Ishikawa (cell line): ENCODE measurements around the gene CDCA3.

Source experiments
- CEBPB ChIP-seq: IDR thresholded peaks from 2 replicates; pipeline ENCODE4 v1.6.1; 2012
- CREB1 ChIP-seq: IDR thresholded peaks from 2 replicates; pipeline ENCODE4 v1.6.1; 2012; ENCODE audit warnings: low read depth
- EGR1 ChIP-seq: IDR thresholded peaks from 2 replicates; pipeline ENCODE4 v1.6.1; 2012
- EP300 ChIP-seq: IDR thresholded peaks from 2 replicates; pipeline ENCODE4 v1.6.1; 2012; ENCODE audit warnings: borderline replicate concordance
- FOXM1 ChIP-seq: IDR thresholded peaks from 2 replicates; pipeline ENCODE4 v1.6.1; 2012; ENCODE audit warnings: low read depth, borderline replicate concordance
- NFIC ChIP-seq: IDR thresholded peaks from 2 replicates; pipeline ENCODE4 v1.6.1; 2012
- RAD21 ChIP-seq: IDR thresholded peaks from 2 replicates; pipeline ENCODE4 v1.6.1; 2012; ENCODE audit warnings: low read depth
- REST ChIP-seq: IDR thresholded peaks from 2 replicates; pipeline ENCODE4 v1.6.1; 2012; ENCODE audit warnings: low read depth, mild to moderate bottlenecking
- TAF1 ChIP-seq: IDR thresholded peaks from 2 replicates; pipeline ENCODE4 v1.6.1; 2012; ENCODE audit warnings: low read depth, mild to moderate bottlenecking
- TCF12 ChIP-seq: IDR thresholded peaks from 2 replicates; pipeline ENCODE4 v1.6.1; 2012; ENCODE audit warnings: low read depth
- TEAD4 ChIP-seq: IDR thresholded peaks from 2 replicates; pipeline ENCODE4 v1.6.1; 2012
- USF1 ChIP-seq: IDR thresholded peaks from 2 replicates; pipeline ENCODE4 v1.6.1; 2012
- YY1 ChIP-seq: IDR thresholded peaks from 2 replicates; pipeline ENCODE4 v1.6.1; 2012; ENCODE audit warnings: low read depth
- ZBTB7A ChIP-seq: IDR thresholded peaks from 2 replicates; pipeline ENCODE4 v1.6.1; 2012; ENCODE audit warnings: low read depth
- TF ChIP-seq, protein P1 (sequence below): IDR thresholded peaks from 2 replicates; pipeline ENCODE4 v1.6.1; 2012

Gene CDCA3

DNA sequence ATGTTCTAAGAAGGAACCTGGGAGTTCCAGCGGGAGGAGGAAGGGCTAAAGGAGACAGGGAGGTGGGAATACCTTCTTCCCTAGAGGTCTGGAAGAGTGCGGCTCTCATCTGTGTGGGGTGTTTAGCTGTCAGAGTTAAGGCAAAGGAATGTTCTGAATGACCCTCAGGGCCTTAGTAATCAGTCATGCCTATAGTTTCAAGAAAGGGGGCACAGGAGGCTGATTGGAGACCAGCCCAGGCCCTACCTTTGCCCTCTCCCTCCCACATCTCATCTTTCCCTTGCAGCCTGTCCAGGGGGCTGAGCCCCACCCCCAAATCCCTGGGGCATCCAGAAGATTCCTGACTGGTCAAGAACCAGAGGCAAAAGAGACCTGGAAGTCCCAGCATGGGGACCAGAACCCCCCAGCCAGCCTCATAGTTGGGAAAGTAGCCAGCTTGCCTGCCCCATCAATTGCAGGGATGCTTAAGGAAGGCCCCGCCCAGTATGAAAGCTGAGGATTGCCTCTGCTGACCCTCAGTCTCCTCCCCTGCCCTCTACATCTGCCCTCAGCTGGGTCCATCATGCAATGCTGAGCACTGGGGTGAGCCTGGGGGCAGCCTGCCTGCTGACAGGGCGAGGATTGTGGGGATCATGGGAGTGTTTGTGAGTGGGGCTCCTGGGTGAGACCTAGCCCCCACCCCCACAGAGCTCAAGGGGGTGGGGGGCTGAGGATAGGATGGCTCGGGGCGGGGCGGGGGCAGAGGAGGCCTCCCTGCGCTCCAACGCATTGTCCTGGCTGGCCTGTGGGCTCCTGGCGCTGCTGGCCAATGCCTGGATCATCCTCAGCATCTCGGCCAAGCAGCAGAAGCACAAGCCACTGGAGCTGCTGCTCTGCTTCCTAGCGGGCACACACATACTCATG is 27.7 kb downstream of the CDCA3 start:
- no peak for TF ChIP-seq USF1
- no peak for TF ChIP-seq REST
- no peak for TF ChIP-seq TCF12
- TF ChIP-seq CREB1: no peak
- TF ChIP-seq, protein P1, sequence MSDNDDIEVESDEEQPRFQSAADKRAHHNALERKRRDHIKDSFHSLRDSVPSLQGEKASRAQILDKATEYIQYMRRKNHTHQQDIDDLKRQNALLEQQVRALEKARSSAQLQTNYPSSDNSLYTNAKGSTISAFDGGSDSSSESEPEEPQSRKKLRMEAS: no peak
- no peak for TF ChIP-seq ZBTB7A
- no peak for TF ChIP-seq EGR1
- no peak for TF ChIP-seq TEAD4
- TF ChIP-seq NFIC: no peak
- TF ChIP-seq EP300: no peak
- TF ChIP-seq RAD21: no peak
- no peak for TF ChIP-seq CEBPB
- no peak for TF ChIP-seq TAF1
- no peak for TF ChIP-seq YY1
- TF ChIP-seq FOXM1: no peak

- TF ChIP-seq USF1 (no peak), REST (no peak), YY1 (no peak), EP300 (no peak), TEAD4 (no peak), TCF12 (no peak), FOXM1 (no peak), CEBPB (no peak), EGR1 (no peak), CREB1 (no peak), ZBTB7A (no peak), RAD21 (no peak), NFIC (no peak), TAF1 (no peak)
- TF ChIP-seq, protein P1: no peak
Observed at GRCh38 chr12:6822426-6823135, 28.5 kb downstream of the CDCA3 start.

GRCh38 chr12:6821591-6822425 is 29.3 kb downstream of the CDCA3 start, which contains the start of gene GPR162:
TSS of gene GPR162 (plus strand) at chr12:6821821. CDS start at chr12:6823899, 2,078 bp downstream.
- TF ChIP-seq ZBTB7A: peak; percentile 64
- no peak for TF ChIP-seq FOXM1

DNA sequence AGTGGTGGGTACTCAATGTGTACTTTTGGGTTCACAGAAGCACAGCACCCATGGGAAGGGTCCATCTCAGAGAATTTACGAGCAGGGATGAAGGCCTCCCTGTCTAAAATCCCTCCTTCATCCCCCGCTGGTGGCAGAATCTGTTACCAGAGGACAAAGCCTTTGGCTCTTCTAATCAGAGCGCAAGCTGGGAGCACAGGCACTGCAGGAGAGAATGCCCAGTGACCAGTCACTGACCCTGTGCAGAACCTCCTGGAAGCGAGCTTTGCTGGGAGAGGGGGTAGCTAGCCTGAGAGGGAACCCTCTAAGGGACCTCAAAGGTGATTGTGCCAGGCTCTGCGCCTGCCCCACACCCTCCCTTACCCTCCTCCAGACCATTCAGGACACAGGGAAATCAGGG is 30.9 kb downstream of the CDCA3 start:
- TF ChIP-seq CREB1 (no peak), ZBTB7A (no peak)
